Esophagus (tissue), 2 donors: Measurements from ENCODE around the gene BPIFA3. TPM values are rescaled to one million over a fixed set of nuclear protein-coding genes. Genes with fewer than 3 reads are reported as not detected.

ENCODE experiments used
- H3K27ac ChIP-seq, 2 donors: one replicate each; pipeline ENCODE4 v1.5.1; 2013; ENCODE audit warnings: low read depth in 2 of 2, mild to moderate bottlenecking in 2 of 2, inconsistent platforms in 1 of 2, low read length in 1 of 2, moderate library complexity in 1 of 2
- H3K27me3 ChIP-seq, 2 donors: one replicate each; pipeline ENCODE4 v1.6.1; 2013; ENCODE audit warnings: low read length in 2 of 2, control low read depth in 1 of 2, mild to moderate bottlenecking in 1 of 2; ENCODE audit not compliant: insufficient read depth in 2 of 2, control insufficient read depth in 1 of 2
- H3K36me3 ChIP-seq, 2 donors: one replicate each; pipeline ENCODE4 v1.6.1; 2013; ENCODE audit warnings: low read length in 1 of 2; ENCODE audit not compliant: control insufficient read depth in 2 of 2, insufficient read depth in 2 of 2
- H3K4me1 ChIP-seq, 2 donors: one replicate each; pipeline ENCODE4 v1.6.1; 2013; ENCODE audit warnings: low read length in 1 of 2; ENCODE audit not compliant: control insufficient read depth in 2 of 2, insufficient read depth in 2 of 2
- H3K4me3 ChIP-seq, 2 donors: one replicate each; pipeline ENCODE4 v1.5.1; 2013; ENCODE audit warnings: low read length in 2 of 2, mild to moderate bottlenecking in 2 of 2, low read depth in 1 of 2, moderate library complexity in 1 of 2
- H3K9me3 ChIP-seq, 2 donors: one replicate each; pipeline ENCODE4 v1.6.1; 2013; ENCODE audit warnings: mild to moderate bottlenecking in 2 of 2, low read depth in 1 of 2, low read length in 1 of 2, moderate library complexity in 1 of 2; ENCODE audit not compliant: control insufficient read depth in 2 of 2, insufficient read depth in 1 of 2
- WGBS, 2 donors: extraction: QIAGEN DNeasy Blood & Tissue Kit; methylation state at CpG; one replicate each; pipeline ENCODE4 v1.1.7; 2013; 5-methylcytosine and 5-hydroxymethylcytosine counted together
- polyA plus RNA-seq, 2 donors: library from polyadenylated mRNA; stranded (reverse); fragments of 200-250 nt; gene quantifications; one replicate each; pipeline ENCODE4 v1.2.3, GENCODE V29; 2013
- donor health status: healthy with polysubstance abuse.
- donor health status: Bipolar disorder and iron deficiency.

Gene BPIFA3
- polyA plus RNA-seq, 2 donors, result not detected

DNA sequence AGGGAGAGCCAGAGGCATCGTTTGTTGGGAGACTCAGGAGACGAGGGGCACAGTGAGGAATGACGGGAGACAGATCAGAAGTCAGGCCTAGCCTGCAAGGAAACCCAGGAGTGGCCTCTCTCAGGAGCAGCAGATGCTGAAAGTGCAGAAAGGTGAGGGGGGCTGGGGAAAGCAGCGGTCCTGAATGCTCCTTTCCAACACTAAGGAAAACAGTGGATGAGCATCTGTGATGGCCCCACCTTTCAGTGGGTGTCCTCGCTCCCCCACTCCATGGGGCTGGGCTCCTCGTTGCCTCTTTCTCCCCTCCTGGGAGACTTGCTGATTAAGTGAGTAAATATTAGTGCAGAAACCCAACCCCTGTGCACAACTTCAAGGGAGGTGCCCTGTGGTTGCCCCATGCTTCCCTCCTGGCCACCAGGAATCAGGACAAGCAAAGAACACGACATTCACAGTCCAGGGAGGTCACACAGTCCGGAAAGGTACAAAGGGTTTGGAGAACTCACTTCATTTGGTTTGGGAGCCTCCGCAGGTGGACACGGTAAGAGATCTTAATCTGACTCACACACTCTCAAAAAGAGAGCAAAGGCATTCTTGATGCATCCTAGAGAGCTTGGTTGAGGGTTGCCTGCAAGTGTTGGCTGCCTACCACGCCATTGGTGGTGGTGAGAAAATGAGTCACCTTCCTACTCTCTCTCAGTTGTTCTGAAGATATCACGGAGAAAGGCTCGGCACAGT is 56.1 kb downstream of the BPIFA3 start:
- 55 to 64% methylated on average over 13 of the region's 13 CpGs for WGBS, 2 donors
- H3K4me3 ChIP-seq, result no peak overlapping the region
- H3K9me3 ChIP-seq, result no peaks in the 10 kb centered on the region
- no peak overlapping the region for H3K27ac ChIP-seq
- H3K27me3 ChIP-seq, result no peaks in the 10 kb centered on the region
- no peaks in the 10 kb centered on the region for H3K36me3 ChIP-seq
- no peaks in the 10 kb centered on the region for H3K4me1 ChIP-seq

DNA sequence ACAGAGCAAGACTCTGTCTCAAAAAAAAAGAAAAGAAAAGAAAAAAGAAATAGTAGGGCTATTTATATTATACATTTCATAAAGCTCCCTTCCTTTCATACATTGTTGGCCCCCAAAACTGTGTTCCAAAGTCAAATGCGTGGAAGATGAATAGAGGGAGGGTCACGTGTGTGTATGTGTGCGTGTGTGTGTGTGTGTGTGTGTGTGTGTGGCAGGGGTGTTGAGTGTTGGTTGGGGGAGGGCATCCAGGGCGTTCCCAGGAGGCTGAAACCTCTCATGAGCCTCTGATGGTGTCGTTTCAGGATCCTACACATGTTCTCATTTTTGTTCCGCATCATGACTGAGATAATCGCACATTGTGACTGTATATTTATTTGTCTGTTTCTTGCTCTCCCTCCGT is 58.1 kb downstream of the BPIFA3 start:
- Histone ChIP-seq H3K4me1 (no peaks in the 10 kb centered on the region), H3K9me3 (no peaks in the 10 kb centered on the region), H3K4me3 (no peak overlapping the region), H3K27ac (no peak overlapping the region), H3K36me3 (no peaks in the 10 kb centered on the region), H3K27me3 (no peaks in the 10 kb centered on the region)
- 64 to 70% methylated on average over 8 of the region's 8 CpGs for WGBS, 2 donors

DNA sequence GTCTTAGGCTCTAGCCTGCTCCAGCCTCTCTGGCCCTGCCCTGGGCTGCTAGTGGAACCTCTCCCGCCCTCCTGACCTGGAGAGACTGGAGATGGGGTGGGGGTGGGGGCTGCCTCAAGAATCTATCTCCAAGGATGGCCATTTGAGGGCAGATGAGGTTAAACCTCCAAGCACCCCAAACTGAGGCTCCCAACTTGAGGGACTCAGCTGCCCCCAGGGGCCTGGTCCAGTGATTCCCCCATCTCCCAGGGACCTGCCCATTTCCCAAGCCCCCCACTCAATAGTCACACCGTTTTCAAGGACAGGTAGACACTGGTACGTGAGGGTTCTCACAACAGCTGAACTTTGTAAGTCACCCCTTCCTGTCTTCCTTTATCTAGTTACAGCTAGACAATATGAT is 58.7 kb downstream of the BPIFA3 start:
- 63 to 68% methylated on average over 3 of the region's 3 CpGs for WGBS, 2 donors
- Histone ChIP-seq H3K27ac (no peak overlapping the region), H3K36me3 (no peaks in the 10 kb centered on the region), H3K4me1 (no peaks in the 10 kb centered on the region), H3K4me3 (no peak overlapping the region), H3K9me3 (no peaks in the 10 kb centered on the region), H3K27me3 (no peaks in the 10 kb centered on the region)

DNA sequence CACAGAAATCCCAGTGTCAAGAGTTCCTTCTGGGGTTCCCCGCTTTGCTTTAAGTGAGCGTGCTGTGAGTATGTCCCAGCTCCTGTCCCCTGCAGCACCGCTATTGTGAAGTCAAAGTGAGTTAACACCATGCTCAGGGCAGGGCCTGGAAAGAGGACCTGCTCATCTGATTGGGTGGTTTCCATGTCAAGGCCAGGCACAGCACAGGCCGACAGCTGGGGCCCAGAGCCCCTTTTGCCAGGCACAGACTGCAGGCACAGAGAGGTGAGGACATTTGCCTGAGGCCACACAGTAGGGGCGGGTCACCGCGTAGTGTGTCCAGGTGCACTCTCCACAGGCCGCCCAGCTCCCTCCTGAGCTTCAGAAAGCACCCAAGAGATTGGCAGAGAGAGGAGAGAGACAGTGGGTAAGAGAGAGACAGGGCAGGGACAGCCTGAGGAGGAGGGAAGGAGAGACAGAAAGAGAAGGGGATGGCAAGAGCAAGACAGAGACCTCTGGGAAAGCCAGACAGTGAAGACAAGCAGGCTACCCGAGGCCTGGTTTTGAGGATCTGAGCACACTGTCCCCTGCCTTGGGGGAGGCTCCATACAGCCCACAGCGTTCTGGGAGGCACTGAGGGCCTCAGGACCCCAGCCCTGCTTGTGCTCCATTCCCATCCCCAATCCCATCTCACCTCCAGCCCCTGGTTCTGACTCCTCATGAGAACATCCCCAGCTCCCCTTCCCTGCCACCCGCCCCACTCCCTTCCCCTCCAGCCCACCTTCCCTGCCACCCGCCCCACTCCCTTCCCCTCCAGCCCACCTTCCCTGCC is 59.4 kb downstream of the BPIFA3 start:
- WGBS, 2 donors, result 78 to 79% methylated on average over 11 to 12 of the region's 12 CpGs

More for the DNA sequence above, 59.4 kb downstream of the BPIFA3 start:
- Histone ChIP-seq H3K36me3 (no peaks in the 10 kb centered on the region), H3K4me3 (no peak overlapping the region), H3K9me3 (no peaks in the 10 kb centered on the region), H3K4me1 (no peaks in the 10 kb centered on the region), H3K27ac (no peak overlapping the region), H3K27me3 (no peaks in the 10 kb centered on the region)

Other genes starting within 250 kb of the BPIFA3 start
- gene SUN5, start 212.9 kb upstream of the BPIFA3 start, polyA plus RNA-seq, result not detected
- gene BPIFB2, start 209.6 kb upstream of the BPIFA3 start, polyA plus RNA-seq, result under 1 TPM; 0.08 to 0.85 TPM
- not detected for gene BPIFB6, start 185.7 kb upstream of the BPIFA3 start, polyA plus RNA-seq
- gene BPIFB3, start 163.4 kb upstream of the BPIFA3 start, polyA plus RNA-seq, result not detected
- gene BPIFB4, start 137.7 kb upstream of the BPIFA3 start, polyA plus RNA-seq, result not detected
- gene BPIFA2, start 49.2 kb upstream of the BPIFA3 start, polyA plus RNA-seq, result not detected
- not detected for gene BPIFA1, start 18.6 kb downstream of the BPIFA3 start, polyA plus RNA-seq
- gene BPIFB1, start 65.9 kb downstream of the BPIFA3 start, polyA plus RNA-seq, result 1 to 10 TPM in 1 of 2 donors, under 1 TPM in 1; 0.77 to 1.4 TPM
- 10 to 100 TPM; 19.5 to 29.2 TPM for gene CDK5RAP1, start 184.2 kb downstream of the BPIFA3 start, polyA plus RNA-seq
- 10 to 100 TPM in 1 of 2 donors, 1 to 10 TPM in 1; 6.1 to 10.9 TPM for gene SNTA1, start 226.4 kb downstream of the BPIFA3 start, polyA plus RNA-seq